ENCODE measurements around the gene PEX14.

The PEX14 gene

GRCh38 chr1:10540277-10541005 is 65.7 kb downstream of the PEX14 start:
- TF ChIP-seq POLR2AphosphoS5 (IDR thresholded peaks at IDR 0.05; ENCODE audit: low read depth, low read length) (no peak), REST (IDR thresholded peaks at IDR 0.05; ENCODE audit: insufficient read depth in 1 of 2, low read depth in 2 of 2, low read length in 2 of 2) (peak in 1 of 2 experiments; percentile 48; a peak in 1 of 4 replicates)

- TF ChIP-seq REST (IDR thresholded peaks at IDR 0.05; ENCODE audit: insufficient read depth in 1 of 2, low read depth in 2 of 2, low read length in 2 of 2) (no peak), POLR2AphosphoS5 (IDR thresholded peaks at IDR 0.05; ENCODE audit: low read depth, low read length) (no peak), TAF1 (IDR thresholded peaks at IDR 0.05; ENCODE audit: borderline replicate concordance, insufficient read depth, low read length) (no peak), FOXP2 (optimal IDR thresholded peaks at IDR 0.05; ENCODE audit: borderline replicate concordance, extremely low read depth, extremely low read length, insufficient read depth) (no peak), SIN3A (IDR thresholded peaks at IDR 0.05; ENCODE audit: borderline replicate concordance, insufficient read depth, low read length) (no peak)
Observed at GRCh38 chr1:10541286-10541685, 66.5 kb downstream of the PEX14 start.

GRCh38 chr1:10544239-10544638 is 69.5 kb downstream of the PEX14 start:
- TF ChIP-seq POLR2AphosphoS5 (IDR thresholded peaks at IDR 0.05; ENCODE audit: low read depth, low read length) (no peak), TAF1 (IDR thresholded peaks at IDR 0.05; ENCODE audit: borderline replicate concordance, insufficient read depth, low read length) (no peak), SIN3A (IDR thresholded peaks at IDR 0.05; ENCODE audit: borderline replicate concordance, insufficient read depth, low read length) (no peak), REST (IDR thresholded peaks at IDR 0.05; ENCODE audit: insufficient read depth in 1 of 2, low read depth in 2 of 2, low read length in 2 of 2) (no peak), FOXP2 (optimal IDR thresholded peaks at IDR 0.05; ENCODE audit: borderline replicate concordance, extremely low read depth, extremely low read length, insufficient read depth) (no peak)

- TF ChIP-seq FOXP2 (optimal IDR thresholded peaks at IDR 0.05; ENCODE audit: borderline replicate concordance, extremely low read depth, extremely low read length, insufficient read depth) (no peak), POLR2AphosphoS5 (IDR thresholded peaks at IDR 0.05; ENCODE audit: low read depth, low read length) (no peak), TAF1 (IDR thresholded peaks at IDR 0.05; ENCODE audit: borderline replicate concordance, insufficient read depth, low read length) (no peak), SIN3A (IDR thresholded peaks at IDR 0.05; ENCODE audit: borderline replicate concordance, insufficient read depth, low read length) (no peak), REST (IDR thresholded peaks at IDR 0.05; ENCODE audit: insufficient read depth in 1 of 2, low read depth in 2 of 2, low read length in 2 of 2) (no peak)
Observed at GRCh38 chr1:10546896-10547295, 72.1 kb downstream of the PEX14 start.
